ENCODE measurements around the gene CDKN2AIP.

The CDKN2AIP gene

DNA sequence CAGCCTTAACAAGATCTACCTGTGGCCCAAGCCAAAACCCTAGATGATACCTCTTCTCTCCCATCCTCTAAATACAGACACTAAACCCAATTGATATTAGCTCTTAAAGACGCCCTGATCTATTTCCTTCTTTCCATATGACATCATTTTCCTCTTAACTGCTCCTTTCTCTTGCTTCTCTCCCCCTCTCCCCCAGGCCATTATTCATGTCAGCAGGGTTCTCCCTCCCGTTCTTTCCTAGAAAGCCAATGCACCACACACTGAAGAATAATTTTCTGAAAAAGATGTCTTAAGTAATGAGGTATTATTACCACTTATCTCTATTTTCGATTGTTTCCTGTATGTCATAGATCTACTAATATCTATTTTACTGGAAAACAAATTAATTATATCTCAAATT is 50.7 kb downstream of the CDKN2AIP start:
- no peak for DNase-seq (ENCODE audit: low read depth in 2 of 2)

Data from stimulated activated CD8-positive, alpha-beta memory T cell treated with anti-CD3 and anti-CD28 coated beads, Interleukin-2, amount 100 ng/mL, for 1 hour (primary cell).